Neural progenitor cell (in vitro differentiated cells): ENCODE results near the gene TLK1.

Experiments
- CTCF ChIP-seq: fragments of 200-600 bp; sonication (generic); IDR thresholded peaks from 2 replicates; pipeline ENCODE4 v1.5.1; 2017; ENCODE audit warnings: antibody characterized with exemption, mild to moderate bottlenecking
- EZH2 ChIP-seq: fragments of 200-600 bp; sonication (generic); IDR thresholded peaks from 2 replicates; pipeline ENCODE4 v1.6.1; 2017; ENCODE audit warnings: antibody characterized with exemption, mild to moderate bottlenecking, moderate library complexity
- EZH2phosphoT487 ChIP-seq: fragments of 200-600 bp; sonication (generic); IDR thresholded peaks from 2 replicates; pipeline ENCODE4 v1.6.1; 2017; ENCODE audit warnings: antibody characterized with exemption

GRCh38 chr2:171176516-171176915 is 15.8 kb upstream of the TLK1 start:
- no peak for TF ChIP-seq CTCF
- TF ChIP-seq EZH2, result no peak
- no peak for TF ChIP-seq EZH2phosphoT487
